Body of pancreas (tissue), 4 donors: ENCODE data around the gene SUGP2. TPM values are rescaled to one million over a fixed set of nuclear protein-coding genes. Genes with fewer than 3 reads are reported as not detected.
A peak's percentile ranks its signal among the peaks of the same experiment; 100 is the strongest.

ENCODE experiments used
- ATAC-seq: fragments of 150-250 bp; one replicate; pipeline ENCODE4 v1.9.1; 2016
- DNase-seq, 4 donors: peaks; one replicate each; pipeline ENCODE4 v3.0.0-alpha.2; 2019
- H3K27ac ChIP-seq, 4 donors: fragments of 200-600 bp; sonication (generic); 1 replicate in 3 of 4; 2 replicates in 1 of 4; pipeline versions ENCODE4 v1.5.1 to v1.6.1; 2016 to 2019; ENCODE audit warnings: mild to moderate bottlenecking in 1 of 4, mixed read lengths in 1 of 4, moderate library complexity in 1 of 4
- H3K27me3 ChIP-seq, 2 donors: fragments of 200-600 bp; sonication (generic); one replicate each; pipeline ENCODE4 v1.6.0; 2016; ENCODE audit warnings: mild to moderate bottlenecking in 1 of 2
- H3K36me3 ChIP-seq, 2 donors: fragments of 200-600 bp; sonication (generic); replicated peaks in 1 of 2; 2 replicates each; pipeline ENCODE4 v1.5.1; 2016; ENCODE audit warnings: low read depth in 2 of 2; ENCODE audit not compliant: insufficient read depth in 1 of 2
- H3K4me1 ChIP-seq: fragments of 200-600 bp; sonication (generic); one replicate; pipeline ENCODE4 v1.6.0; 2016
- H3K4me3 ChIP-seq, 2 donors: fragments of 200-600 bp; sonication (generic); 1 replicate in 1 of 2; 2 replicates in 1 of 2; pipeline ENCODE4 v1.5.1; 2016 to 2019
- H3K9me3 ChIP-seq, 3 donors: fragments of 200-600 bp; sonication (generic); 1 replicate in 2 of 3; 2 replicates in 1 of 3; pipeline ENCODE4 v1.5.1; 2016
- POLR2A ChIP-seq, 3 donors: fragments of 450-650 bp; IDR thresholded peaks; one replicate each; pipeline ENCODE4 v1.6.1; 2016; ENCODE audit warnings: antibody characterized with exemption in 3 of 3, mild to moderate bottlenecking in 2 of 3
- WGBS, 2 donors: methylation state at CpG; one replicate each; pipeline ENCODE4 v1.1.5; 2017; 5-methylcytosine and 5-hydroxymethylcytosine counted together
- intact Hi-C: fragments of 100-400 bp; cut with DNase I; formaldehyde crosslinking; loops from one replicate; pipeline ENCODE4 v1.15.1; 2023
- total RNA-seq, 2 donors: library from RNA; depleted of rRNA; stranded (reverse); fragments of >200 nt; gene quantifications; one replicate each; pipeline ENCODE4 v1.1.0, GENCODE V29; 2016
- TF ChIP-seq, protein P1 (sequence below), 7 experiments: fragments of 450-650 bp in 4 of 7; fragments of 200-600 bp in 3 of 7; sonication (generic) in 3 of 7; IDR thresholded peaks; one replicate each; pipeline ENCODE4 v1.5.1; 2016 to 2019; ENCODE audit warnings: antibody characterized with exemption in 7 of 7

Gene SUGP2
- total RNA-seq, 2 donors from 2014 or later, result 22.1 to 115 TPM

GRCh38 chr19:18985257-18985656 lies 48.1 kb downstream of the SUGP2 start:
- Histone ChIP-seq H3K27ac (peak overlapping the region in 1 of 4 donors; percentile 13), H3K9me3 (no peaks in the 10 kb centered on the region), H3K36me3 (no peaks in the 10 kb centered on the region), H3K4me3 (no peak overlapping the region), H3K27me3 (no peaks in the 10 kb centered on the region), H3K4me1 (no peaks in the 10 kb centered on the region)
- WGBS, 2 donors, result 57 to 66% methylated on average over 7 of the region's 7 CpGs
- ATAC-seq (no peak), DNase-seq (peak in 1 of 4 donors; percentile 31)
- intact Hi-C loops, result no loop called here
- TF ChIP-seq, protein P1, sequence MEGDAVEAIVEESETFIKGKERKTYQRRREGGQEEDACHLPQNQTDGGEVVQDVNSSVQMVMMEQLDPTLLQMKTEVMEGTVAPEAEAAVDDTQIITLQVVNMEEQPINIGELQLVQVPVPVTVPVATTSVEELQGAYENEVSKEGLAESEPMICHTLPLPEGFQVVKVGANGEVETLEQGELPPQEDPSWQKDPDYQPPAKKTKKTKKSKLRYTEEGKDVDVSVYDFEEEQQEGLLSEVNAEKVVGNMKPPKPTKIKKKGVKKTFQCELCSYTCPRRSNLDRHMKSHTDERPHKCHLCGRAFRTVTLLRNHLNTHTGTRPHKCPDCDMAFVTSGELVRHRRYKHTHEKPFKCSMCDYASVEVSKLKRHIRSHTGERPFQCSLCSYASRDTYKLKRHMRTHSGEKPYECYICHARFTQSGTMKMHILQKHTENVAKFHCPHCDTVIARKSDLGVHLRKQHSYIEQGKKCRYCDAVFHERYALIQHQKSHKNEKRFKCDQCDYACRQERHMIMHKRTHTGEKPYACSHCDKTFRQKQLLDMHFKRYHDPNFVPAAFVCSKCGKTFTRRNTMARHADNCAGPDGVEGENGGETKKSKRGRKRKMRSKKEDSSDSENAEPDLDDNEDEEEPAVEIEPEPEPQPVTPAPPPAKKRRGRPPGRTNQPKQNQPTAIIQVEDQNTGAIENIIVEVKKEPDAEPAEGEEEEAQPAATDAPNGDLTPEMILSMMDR (IDR thresholded peaks at IDR 0.05), result no peak
- no peak for TF ChIP-seq POLR2A (IDR thresholded peaks at IDR 0.05)

DNA sequence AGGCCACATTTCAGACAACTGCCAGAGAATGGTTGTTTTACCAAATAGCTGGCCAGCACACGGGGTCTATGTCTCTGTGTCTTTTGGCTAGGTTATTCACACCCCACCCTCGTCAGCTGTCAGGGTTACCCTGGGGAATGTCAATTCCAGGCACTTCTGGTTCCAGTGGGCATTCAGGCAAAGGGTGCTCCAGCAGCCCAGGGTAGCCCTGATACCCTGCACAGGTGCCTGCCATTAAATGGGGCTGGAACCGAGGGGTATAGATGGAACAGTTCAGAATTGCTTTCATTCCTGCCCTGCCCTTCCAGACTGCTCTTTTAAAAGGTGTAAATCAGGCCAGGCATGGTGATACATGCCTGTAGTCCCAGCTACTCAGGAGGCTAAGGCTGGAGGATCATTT lies 49.1 kb downstream of the SUGP2 start:
- Histone ChIP-seq H3K4me3 (no peak overlapping the region), H3K9me3 (no peaks in the 10 kb centered on the region), H3K4me1 (no peaks in the 10 kb centered on the region), H3K36me3 (no peaks in the 10 kb centered on the region), H3K27ac (no peak overlapping the region), H3K27me3 (no peaks in the 10 kb centered on the region)
- no peak for ATAC-seq
- no peak for DNase-seq
- intact Hi-C loops, result no loop called here
- TF ChIP-seq POLR2A (IDR thresholded peaks at IDR 0.05), result no peak
- TF ChIP-seq, protein P1 (IDR thresholded peaks at IDR 0.05), result no peak
- WGBS, 2 donors, result 41 to 52% methylated on average over 3 of the region's 3 CpGs

DNA sequence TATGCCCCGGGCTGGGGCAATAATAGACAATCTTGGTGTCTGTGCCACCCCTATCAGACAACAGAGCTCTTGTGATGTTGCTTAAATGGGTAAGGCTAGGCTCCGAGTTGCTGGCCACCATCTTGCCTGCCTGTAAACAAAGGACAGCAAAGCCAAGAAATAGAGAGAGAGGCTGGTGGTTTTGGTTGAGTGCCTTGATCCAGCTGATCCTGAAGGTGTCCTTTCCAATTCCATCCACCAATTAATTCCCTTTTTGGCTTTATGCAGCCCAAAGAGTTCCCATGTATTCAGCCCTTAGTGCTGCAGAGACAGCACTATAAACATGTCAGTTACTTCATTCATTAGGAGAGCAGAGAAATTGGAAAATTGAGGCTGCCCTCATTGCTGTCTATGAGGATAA lies 50.6 kb downstream of the SUGP2 start:
- no peak for ATAC-seq
- Histone ChIP-seq H3K27ac (no peak overlapping the region), H3K27me3 (no peaks in the 10 kb centered on the region), H3K9me3 (no peaks in the 10 kb centered on the region), H3K4me1 (peaks cover 5% of the 10 kb centered on the region), H3K36me3 (no peaks in the 10 kb centered on the region), H3K4me3 (no peak overlapping the region)
- no peak for DNase-seq
- intact Hi-C loops, result no loop called here
- no peak for TF ChIP-seq POLR2A (IDR thresholded peaks at IDR 0.05)
- TF ChIP-seq, protein P1 (IDR thresholded peaks at IDR 0.05), result no peak
- WGBS, 2 donors, result 63 to 80% methylated on average over 1 to 2 of the region's 2 CpGs

DNA sequence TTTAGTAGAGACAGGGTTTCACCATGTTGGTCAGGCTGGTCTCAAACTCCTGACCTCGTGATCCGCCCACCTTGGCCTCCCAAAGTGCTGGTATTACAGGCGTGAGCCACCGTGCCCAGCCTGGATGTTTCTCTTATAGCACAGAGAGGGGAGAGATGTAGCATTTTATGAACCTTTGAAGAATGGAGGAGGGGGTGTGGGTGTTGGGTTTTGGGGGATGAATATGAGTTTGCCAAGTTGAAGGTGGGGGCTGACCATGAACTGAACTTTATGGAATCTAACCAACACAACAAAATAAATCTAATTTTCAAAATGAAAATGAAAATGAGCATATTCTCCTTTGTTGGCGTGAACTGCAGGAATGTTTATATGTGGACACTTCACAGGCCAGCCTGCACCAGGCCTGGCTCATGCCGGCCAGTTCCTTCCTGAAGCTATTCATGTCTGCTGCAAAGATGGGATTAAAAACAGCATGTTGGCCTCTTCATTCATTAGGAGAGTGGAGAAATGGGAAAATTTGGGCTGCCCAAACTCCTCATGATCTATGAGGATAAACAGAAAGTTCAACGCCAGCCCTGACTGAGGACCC lies 52.8 kb downstream of the SUGP2 start:
- H3K27ac ChIP-seq, result no peak overlapping the region
- H3K36me3 ChIP-seq, result no peaks in the 10 kb centered on the region
- H3K4me1 ChIP-seq, result peaks cover 5% of the 10 kb centered on the region
- no peaks in the 10 kb centered on the region for H3K27me3 ChIP-seq
- 79 to 86% methylated on average over 7 of the region's 7 CpGs for WGBS, 2 donors
- no peak for TF ChIP-seq POLR2A (IDR thresholded peaks at IDR 0.05)
- TF ChIP-seq, protein P1 (IDR thresholded peaks at IDR 0.05), result no peak
- DNase-seq, result no peak
- no peaks in the 10 kb centered on the region for H3K9me3 ChIP-seq
- intact Hi-C loops, result no loop called here
- no peak for ATAC-seq
- no peak overlapping the region for H3K4me3 ChIP-seq

DNA sequence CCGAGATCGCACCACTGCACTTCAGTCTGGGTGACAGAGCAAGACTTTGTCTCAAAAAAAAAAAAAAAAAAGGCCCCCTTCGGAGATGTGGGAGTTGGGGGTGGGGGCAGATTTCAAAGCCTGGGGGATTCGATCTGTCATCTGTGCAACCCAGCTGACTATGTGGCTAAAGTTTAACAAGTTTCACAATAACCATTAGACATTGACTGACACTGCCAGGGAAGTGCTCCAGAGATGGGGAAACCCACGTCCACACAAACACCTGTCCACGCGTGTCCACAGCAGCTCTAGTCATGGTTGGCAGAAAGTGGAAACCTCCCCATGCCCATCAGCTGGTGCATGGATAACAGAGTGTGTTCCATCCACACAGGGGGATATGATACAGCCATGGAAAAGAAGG lies 54.7 kb downstream of the SUGP2 start:
- Histone ChIP-seq H3K4me1 (peaks cover 5% of the 10 kb centered on the region), H3K27me3 (no peaks in the 10 kb centered on the region), H3K9me3 (no peaks in the 10 kb centered on the region), H3K27ac (no peak overlapping the region), H3K4me3 (no peak overlapping the region), H3K36me3 (no peaks in the 10 kb centered on the region)
- intact Hi-C loops, result no loop called here
- ATAC-seq (no peak), DNase-seq (no peak)
- TF ChIP-seq POLR2A (IDR thresholded peaks at IDR 0.05), result no peak
- WGBS, 2 donors, result 51 to 64% methylated on average over 7 of the region's 7 CpGs
